NCI-H2107 treated with DMSO at 0.1 percent for 48 hours (cell line): ENCODE results near the gene ALOX5.
A peak's percentile ranks its signal among the peaks of the same experiment; 100 is the strongest.
"Not testable (repeated sequence)": the region's sequence is repeated elsewhere in the genome, so short reads cannot be mapped to it uniquely, and the experiment has no call there.

Experiments used
- DNase-seq: peaks from one replicate; lab custom pipeline; 2025; ENCODE audit not compliant: unreplicated experiment; lab: John Stamatoyannopoulos, UW

Gene ALOX5

DNA sequence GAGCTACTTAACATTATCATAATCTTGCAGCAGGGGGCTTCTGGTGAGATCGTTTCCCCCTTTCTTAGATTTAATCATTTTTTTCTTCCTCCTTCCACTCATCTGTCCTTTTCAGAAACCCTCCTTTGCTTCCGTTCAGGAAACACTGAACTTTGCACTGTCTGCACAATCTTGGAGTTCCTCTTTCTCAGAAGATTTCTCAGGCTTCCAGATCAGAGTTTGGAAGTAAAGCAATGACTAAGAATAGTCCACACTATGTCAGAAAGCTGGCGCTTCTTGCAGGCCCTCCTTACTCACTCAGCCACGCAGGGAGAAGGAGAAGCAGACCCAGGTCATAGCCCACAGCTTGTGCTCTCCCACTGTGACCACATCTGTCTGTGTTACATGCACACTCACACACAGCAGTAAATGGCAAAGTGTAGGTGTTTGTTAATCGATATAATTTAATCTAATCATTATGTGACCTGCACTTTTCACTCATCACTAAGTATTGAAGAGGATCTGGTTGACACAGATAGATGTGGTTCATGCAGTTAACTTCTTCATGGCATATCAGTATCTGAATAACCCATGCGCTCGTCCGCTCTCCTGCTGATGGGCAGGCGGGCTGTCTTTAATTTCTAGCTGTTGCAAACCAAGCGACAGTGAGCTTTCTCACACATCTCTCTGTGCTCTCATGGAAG lies 30.2 kb downstream of the ALOX5 start:
- DNase-seq, result no peak

DNA sequence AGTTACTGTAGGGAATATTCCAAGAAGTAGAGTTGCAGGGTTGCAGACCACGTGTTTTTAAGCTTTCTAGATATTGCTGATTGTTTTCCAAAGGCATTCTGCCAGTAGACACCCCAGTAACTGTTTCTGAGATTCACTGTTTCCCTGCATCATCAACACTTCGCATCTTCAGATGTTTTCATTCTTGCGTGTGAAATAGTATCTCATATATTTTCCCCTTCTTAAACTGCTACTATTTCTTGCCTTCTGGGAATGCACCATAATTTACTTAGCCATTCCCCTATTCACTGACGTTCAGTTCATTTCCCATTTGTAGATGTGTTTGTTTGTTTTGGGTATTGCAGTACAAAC lies 30.7 kb downstream of the ALOX5 start:
- no peak for DNase-seq

DNA sequence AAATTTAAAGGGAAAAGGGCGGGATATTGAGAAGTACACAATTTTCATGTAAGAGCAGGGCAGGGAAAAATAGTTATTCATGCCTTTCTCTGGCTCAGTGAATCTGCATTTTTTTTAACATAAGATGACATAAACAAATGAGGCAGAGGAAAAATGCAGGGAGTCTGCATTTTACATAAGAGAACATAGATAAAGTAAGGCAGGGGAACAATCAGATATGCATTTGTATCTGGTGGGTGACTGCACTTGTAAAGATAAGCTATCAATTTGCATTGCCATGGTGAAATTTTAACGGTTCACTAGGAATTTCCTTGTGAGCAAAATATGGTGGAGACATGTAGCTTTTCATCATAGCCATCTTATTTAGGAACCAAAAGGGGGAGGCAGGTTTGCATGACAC lies 33.5 kb downstream of the ALOX5 start:
- DNase-seq, result no peak

DNA sequence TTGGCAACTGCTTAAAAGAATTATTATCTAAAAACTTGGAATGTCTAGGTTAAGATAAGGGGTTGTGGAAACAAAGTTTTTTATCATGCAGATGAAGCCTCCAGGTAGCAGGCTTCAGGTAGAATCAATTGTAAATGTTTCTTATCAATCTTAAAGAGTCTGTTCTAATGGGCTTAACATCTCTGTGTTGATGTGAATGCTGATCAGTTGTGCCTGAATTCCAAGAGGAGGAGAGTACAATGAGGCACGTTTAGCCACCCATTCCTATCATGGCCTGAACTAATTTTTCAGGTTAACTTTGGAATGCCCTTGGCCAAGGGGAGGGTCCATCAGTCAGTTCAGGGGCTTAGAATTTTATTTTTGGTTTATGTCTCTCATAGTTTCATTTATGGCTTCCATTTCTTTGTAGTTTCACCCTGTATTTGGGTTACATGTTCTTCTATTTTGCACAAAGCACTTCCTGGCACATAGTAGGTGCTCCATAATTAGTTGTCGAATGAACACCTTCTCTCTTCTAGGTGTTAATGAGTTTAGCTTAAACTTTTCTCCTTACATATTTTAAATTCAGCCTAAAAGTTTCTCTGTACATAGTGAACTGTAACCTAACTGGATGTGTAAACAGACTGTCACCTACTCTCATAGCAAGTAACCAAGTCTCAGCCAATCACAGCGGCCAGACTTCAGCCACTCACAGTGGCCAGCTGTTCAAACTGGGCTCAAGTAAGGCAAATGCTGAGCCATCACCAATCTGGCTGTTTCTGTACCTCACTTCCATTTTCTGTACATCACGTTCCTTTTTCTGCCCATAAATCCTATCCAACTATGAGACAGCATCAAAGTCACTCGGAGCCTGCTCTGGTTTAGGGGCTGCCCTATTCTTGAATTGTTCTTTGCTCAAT lies 34.7 kb downstream of the ALOX5 start:
- no peak for DNase-seq

DNA sequence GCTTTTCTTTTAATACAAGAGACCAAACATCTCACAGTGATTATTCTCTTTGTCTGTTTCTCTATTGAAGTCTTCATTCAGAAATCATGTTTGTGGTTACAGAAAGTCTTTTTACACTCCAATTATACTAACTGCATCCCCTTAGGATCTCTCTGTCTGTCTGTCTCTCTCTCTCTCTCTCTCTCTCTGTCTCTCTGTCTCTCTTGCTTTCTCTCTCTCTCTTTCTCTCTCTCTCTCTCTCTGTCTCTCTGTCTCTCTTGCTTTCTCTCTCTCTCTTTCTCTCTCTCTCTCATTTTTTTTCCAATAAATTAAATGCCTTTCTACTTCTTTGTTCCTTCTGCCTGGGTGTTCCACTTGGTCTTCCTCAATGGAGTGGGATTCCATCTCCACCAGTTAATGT lies 35.3 kb downstream of the ALOX5 start:
- DNase-seq, result not testable (repeated sequence)

DNA sequence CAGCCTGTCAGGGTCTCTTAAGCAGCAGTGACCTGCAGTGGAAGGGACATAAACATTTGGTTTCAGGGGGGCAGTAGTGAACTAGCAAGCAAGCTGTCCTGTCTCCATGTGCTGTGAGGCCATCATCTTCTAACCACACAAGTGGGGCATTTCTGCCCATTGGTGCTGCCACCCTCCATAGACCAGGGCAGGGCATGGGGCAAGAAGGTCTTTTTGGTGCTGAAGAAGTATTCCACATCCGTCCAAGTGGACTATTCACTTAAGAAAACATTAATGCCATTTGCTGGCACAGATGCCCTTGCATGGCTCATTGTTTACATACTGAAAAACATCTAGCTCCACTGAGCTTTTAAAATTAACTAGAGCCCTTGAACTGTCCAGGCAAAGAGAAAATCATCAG lies 35.8 kb downstream of the ALOX5 start:
- DNase-seq, result no peak

DNA sequence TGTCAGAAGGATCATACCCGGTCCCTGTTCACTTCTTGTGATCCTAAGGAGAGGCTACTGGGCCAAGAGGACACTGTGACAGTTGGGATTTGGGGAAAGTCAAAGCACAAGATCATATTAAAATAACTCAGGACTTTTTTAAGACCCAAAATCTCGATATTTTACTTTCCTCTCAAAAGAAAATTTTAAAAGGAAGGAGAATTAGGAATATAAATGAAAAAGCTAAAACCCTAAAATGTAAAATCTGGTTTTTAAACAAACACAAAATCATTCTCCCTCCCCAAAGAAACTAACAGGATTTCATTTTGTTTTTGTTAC lies 36.4 kb downstream of the ALOX5 start:
- DNase-seq, result no peak

DNA sequence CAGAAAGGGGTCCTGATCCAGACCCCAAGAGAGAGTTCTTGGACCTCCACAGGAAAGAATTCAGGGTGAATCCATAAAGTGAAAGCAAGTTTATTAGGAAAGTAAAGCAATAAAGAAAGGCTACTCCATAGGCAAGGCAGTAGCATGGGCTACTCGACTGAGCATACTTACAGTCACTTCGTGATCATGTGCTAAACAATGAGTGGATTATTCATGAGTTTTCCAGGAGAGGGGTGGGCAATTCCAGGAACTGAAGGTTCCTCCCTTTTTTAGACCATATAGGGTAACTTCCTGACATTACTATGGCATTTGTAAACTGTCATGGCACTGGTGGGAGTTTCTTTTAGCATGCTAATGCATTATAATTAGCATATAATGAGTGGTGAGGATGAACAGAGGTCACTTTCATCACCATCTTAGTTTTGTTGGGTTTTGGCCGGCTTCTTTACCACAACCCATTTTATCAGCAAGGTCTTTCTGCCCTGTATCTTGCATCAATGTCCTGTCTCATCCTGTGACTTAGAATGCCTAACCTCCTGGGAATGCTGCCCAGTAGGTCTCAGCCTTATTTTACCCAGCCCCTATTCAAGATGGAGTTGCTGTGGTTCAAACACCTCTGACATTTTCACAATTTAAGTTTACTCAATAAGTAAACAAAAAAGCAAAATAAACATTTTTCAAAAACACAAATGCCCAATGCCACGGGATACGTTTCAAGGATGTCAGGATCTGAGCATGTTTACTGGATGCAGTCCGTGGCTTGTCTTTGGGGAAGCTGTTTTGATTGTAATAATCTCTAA lies 37.0 kb downstream of the ALOX5 start:
- no peak for DNase-seq

DNA sequence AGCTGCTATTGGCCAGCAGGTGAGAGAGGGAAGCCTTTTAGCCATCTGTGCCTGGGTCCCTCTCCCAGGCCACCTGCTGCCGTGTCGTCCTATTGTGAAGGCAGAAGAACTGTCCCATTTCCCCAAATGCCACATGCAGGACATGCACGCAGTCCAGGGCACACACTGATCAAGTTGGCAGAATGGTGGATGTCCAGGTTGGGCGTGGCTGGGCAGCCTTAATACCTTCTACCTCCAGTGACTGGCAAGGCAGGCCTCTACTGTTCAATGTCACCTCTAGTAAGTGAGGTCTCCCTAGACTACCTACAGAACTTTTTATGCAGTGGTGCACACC lies 37.6 kb downstream of the ALOX5 start:
- DNase-seq, result no peak

DNA sequence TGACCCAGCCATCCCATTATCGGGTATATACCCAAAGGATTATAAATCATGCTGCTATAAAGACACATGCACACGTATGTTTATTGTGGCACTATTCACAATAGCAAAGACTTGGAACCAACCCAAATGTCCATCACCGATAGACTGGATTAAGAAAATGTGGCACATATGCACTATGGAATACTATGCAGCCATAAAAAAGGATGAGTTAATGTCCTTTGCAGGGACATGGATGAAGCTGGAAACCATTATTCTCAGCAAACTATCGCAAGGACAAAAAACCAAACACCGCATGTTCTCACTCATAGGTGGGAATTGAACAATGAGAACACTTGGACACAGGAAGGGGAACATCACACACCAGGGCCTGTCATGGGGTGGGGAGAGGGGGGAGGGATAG lies 41.0 kb downstream of the ALOX5 start:
- DNase-seq, result not testable (repeated sequence)

DNA sequence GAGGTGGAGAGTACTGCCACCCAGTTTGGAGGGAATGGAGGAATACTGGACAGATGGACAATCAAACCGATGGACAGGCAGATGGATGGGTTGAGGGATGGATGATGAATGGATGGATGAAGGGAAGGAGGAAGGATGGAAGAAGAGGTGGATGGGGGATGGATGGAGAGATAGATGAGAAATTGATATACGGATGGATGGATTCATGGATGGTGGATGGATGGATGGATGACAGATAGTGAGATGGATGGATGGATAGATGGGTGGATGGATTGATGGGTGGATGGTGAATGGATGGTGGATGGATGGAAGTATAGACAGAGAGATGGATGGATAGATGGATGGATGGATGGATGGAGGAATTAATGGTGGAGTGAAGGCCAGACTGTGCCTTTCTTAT lies 42.6 kb downstream of the ALOX5 start:
- no peak for DNase-seq

DNA sequence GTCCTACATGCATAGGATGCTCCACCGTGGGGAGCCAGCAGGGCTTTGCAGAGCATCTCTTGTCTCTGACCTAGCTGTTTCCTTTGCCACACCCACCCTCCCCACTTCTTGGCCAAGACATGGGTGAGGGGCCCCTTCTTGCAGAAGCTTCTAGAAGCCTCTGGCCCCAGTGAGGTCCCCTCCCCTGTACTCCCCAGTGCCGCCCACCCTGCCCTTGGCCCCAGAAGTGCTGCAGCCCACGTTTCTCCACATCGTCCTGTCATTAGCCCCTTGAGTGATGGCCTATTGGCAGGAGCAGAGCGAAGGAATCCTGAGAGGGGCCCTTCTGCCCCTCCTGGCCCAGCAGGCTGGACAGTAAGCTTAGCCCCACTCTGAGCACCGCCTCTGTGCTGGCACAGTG lies 43.7 kb downstream of the ALOX5 start:
- DNase-seq, result no peak

DNA sequence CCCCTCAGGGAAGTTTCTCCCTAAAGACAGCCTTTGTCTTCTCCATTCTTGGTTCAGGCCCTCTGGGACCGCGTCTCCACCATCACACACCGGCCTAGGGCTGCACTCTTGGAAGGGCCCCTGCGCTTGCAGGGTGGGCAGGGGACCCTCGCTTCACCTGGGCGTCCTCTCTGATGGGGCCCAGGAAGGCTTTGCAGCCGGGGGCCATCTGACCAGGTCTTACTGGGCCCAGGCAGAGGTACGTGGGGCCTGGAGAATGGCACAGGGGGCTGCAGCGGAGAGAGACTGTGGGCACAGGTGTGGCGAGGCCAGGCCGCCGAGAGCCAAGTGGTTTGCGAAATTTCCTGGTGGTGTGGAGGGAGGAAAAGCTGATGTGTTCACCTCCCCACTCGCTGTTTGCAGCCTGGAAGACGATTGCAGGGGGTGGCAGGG lies 44.4 kb downstream of the ALOX5 start:
- no peak for DNase-seq

DNA sequence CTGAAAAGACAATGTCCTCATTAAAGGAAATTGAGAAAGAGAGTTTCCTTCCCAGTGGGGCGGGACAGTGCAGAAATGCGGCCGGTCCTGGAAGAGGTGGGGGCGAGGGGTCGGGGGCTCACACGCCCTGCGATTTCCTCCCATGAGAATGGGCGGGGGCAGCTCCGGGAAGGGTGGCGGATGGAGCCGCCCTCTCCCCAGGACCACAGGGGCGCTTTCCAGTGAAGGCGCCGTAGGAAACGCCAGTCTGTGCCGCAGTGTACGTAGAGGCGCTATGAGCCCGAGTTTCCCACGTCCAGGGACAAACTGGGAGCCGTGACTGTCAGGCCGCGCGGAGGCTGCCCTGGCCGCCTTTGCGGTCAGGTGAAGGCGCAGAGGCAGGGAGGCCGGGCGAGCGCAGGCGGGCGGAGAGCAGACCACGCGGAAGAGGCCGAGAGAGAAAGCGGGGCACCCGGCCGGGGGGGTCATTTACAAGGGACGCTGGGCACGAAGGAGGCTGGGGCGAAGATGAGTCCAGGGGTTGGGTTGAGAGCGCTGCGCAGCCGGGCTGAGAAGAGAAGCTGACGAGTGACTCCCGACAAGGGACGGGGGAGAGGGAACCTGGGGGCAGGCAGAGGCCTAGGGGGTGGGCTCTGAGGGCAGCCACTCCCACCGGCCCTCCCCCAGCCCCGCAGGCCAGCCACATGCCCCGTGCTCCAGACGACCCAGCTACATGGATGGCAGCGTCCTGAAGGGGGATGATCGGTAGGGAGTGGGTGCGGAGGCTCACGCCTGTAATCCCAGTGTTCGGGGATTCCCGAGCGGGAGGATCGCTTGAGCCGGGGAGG lies 45.0 kb downstream of the ALOX5 start:
- DNase-seq, result no peak

DNA sequence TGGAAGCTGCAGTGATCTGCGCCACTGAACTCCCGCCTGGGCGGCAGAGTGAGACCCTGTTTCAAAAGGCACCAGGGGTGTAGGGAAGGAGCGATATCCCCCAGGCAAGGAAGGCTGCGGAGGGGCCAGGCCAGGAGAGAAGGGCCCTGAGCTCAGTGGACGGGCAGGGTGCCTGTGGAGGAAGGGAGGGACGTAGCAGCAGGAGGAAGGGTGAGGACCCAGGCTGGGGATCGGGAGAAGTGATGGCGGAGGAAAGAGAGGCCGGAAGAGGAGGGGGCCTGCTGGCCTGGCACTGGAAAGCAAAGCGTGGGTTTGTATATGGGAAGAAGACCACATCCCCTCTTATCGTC lies 45.6 kb downstream of the ALOX5 start:
- no peak for DNase-seq

DNA sequence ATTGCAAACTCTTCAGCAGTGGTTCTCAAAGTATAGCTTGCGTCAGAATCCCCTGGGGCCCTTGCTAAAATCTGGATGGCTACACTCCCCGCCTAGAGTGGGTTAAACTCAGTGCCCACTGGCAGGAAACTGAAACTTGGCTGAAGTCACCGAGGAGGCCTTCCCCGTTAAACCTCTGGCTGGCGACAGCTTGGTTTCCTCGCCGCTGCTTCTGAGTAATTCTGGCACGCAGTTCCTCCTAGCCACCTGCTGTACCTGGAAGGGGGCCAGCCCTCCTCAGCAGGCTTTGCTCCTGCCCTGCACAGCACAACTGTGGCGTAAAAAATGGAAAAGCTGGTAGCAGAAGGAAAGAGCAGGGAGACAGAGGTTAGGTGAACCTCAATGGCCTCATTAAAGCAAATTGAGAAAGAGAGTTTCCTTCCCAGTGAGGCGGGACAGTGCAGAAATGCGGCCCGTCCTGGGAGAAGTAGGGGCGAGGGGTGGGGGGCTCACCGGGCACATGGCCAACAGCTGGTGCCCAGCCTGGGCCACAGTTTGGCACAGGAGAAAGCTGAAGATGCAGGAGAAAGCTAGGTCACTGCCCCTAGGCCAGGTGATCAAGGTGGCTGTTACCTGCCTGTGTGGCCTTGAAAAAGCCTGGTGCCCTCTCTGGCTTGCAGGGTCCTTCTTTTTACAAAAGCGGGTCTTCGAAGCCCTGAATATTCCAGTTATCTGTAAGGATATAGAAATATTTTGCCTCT lies 46.6 kb downstream of the ALOX5 start:
- peak; percentile 57 for DNase-seq

DNA sequence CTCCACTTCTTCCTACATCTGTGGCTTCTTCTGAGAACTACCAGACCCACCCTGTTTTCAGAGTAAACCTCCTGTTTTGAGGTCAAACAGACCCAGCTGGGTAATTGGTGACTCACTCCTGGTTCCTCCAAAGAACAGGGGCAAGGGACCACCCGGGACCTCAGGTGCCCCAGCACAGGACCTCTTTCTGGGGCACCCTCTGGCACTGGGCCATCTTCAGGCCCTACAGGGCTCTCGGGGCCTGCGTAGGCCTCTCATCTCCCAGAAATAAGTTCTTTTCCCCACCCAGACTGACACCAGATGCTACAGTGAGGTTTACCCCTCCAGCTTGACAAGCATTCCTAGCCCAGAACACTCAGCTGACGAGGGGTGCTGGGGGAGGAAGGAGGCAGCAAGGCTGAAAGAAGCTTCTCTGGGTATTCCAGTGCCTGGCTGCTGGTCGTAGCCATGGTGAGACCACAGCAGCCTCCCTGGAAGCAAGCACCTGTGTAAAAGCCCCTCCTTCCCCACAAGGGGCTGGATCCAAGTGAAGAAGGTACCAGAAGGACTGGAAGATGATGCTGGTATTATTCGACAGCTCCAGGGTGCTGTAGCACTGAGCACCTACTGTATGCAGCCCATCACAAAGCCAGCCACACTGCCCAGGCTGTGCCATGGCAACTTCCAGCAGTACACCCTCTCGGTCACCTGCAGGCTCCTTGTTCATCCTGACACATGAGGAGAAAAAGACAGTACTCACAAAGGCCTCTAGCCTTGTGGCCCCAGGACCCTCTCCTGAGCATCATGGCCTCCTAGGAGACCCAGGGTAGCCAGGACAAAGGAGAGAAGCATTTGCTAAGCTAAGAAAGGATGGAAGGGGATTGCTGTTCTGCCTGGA lies 47.4 kb downstream of the ALOX5 start:
- DNase-seq, result no peak

DNA sequence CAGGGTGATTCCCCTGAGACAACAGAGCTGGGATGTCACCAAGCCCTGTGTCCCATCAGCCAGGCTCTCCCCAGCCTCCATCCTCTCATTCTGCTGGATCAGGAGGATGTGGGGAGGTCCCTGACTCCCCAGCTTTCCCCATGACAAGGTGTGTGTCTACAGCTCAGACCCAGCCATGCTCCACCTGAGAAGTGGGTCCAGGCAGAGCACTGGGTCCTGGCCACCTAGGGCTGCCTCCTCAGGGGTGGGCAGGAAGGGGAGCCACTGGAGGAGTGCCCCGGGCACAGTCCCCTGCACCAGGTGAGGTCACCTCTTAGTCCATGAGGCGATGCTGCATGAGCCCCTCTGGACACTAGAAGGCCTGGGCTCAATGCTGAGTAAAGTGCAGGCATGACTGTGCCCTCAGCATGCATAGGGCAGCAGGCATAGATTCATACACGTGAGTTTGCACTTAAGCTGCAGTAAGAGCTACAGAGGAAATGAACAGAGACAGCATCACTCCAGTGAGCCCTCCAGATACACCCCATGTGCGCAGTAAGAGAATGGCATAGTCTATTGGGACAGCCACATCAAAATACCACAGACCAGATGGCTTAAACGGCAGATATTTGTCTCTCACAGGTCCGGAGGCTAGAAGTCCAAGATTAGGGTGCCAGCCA lies 48.3 kb downstream of the ALOX5 start:
- DNase-seq, result no peak
